Skeletal muscle satellite cell (primary cell): Measurements from ENCODE around the gene ERVH48-1.
"Not testable (repeated sequence)": the region's sequence is repeated elsewhere in the genome, so short reads cannot be mapped to it uniquely, and the experiment has no call there.

Experiments used
- H3K27me3 ChIP-seq: 2 replicates; pipeline ENCODE4 v1.7.0; 2013; ENCODE audit warnings: low read length; ENCODE audit not compliant: control insufficient read depth, insufficient read depth
- H3K36me3 ChIP-seq: 2 replicates; pipeline ENCODE4 v1.7.0; 2013; ENCODE audit warnings: mild to moderate bottlenecking, control low read depth, low read length; ENCODE audit not compliant: insufficient read depth
- H3K4me1 ChIP-seq: 2 replicates; pipeline ENCODE4 v1.7.0; 2013; ENCODE audit warnings: low read length; ENCODE audit not compliant: control insufficient read depth, insufficient read depth
- H3K4me2 ChIP-seq: 2 replicates; pipeline ENCODE4 v1.7.0; 2013; ENCODE audit warnings: mild to moderate bottlenecking, low read length
- H3K4me3 ChIP-seq: 2 replicates; pipeline ENCODE4 v1.7.0; 2013; ENCODE audit warnings: low read length
- H3K9ac ChIP-seq: 2 replicates; pipeline ENCODE4 v1.7.0; 2013; ENCODE audit warnings: mild to moderate bottlenecking, low read depth, low read length, moderate library complexity
- H3K9me3 ChIP-seq: replicated peaks from 2 replicates; pipeline ENCODE4 v1.7.0; 2013; ENCODE audit warnings: mild to moderate bottlenecking, control low read depth, low read length

The ERVH48-1 gene

DNA sequence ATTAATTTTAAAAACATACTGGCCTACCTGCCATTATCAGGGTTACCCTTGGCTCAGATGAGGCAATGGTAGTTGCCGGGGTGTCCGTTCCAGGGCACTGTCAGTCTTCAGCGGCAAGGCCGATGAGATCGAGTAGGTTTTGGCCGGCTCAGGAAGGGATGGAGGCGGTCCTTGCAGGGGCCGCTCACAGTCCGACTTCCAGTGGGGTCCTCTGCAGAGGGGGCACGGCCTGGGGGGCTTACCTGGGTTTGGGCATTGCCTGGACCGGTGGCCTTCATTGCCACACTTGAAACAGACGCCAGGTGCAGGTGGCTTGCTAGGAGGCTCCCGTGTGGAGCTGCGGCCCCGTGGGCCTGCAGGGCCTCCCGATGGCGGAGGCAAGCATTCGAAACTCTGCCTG, 2.5 kb downstream of the ERVH48-1 start:
- no peak overlapping the region for H3K9ac ChIP-seq
- no peak overlapping the region for H3K4me2 ChIP-seq
- peaks cover 9% of the 10 kb centered on the region for H3K4me1 ChIP-seq
- H3K9me3 ChIP-seq = no peaks in the 10 kb centered on the region
- H3K36me3 ChIP-seq = no peaks in the 10 kb centered on the region
- no peaks in the 10 kb centered on the region for H3K27me3 ChIP-seq
- H3K4me3 ChIP-seq = no peak overlapping the region

DNA sequence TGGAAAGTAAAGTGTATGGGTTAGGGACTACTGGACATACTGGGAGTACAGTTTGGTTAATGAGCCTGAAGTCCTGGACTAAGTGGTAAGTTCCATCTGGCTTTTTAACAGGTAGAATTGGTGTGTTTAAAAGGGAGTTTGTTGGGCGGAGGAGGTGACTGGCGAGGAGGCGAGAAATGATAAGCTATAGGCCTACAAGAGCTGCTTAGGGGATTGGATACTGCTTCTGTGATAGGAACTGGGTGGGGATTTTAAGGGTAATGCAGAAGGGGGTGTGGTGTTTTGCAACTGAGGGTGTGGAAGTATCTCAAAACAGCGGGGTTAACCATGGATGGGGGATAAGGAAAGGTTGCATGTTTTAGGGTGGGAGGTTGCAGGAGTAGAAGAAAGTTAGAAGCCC, 3.5 kb downstream of the ERVH48-1 start:
- Histone ChIP-seq H3K4me1 (peaks cover 9% of the 10 kb centered on the region), H3K36me3 (no peaks in the 10 kb centered on the region), H3K9ac (no peak overlapping the region)

DNA sequence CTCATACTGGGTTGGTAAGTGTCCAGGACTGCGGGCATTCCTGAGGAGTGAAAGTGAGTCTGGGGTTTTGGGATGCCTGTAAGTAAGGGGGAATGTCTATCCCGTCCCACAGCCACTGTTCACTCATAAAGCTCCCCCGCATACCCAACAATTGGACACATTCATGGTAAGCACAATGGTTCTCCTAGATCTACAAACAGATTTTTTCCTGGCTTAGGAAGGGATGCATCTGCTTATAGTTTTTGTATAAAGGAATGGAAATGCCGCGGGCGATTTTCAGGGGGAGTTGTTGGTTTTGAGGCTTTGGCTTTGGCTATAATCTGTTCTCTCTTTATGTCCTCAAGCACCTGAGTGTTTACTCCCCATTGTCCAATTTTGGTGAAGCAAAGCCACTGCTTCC, 7.1 kb downstream of the ERVH48-1 start:
- Histone ChIP-seq H3K4me2 (no peak overlapping the region), H3K9me3 (no peaks in the 10 kb centered on the region), H3K4me3 (no peak overlapping the region), H3K4me1 (peaks cover 3% of the 10 kb centered on the region), H3K27me3 (no peaks in the 10 kb centered on the region), H3K36me3 (no peaks in the 10 kb centered on the region), H3K9ac (no peak overlapping the region)

More for the DNA sequence above, 3.5 kb downstream of the ERVH48-1 start:
- Histone ChIP-seq H3K9me3 (no peaks in the 10 kb centered on the region), H3K4me3 (no peak overlapping the region), H3K4me2 (no peak overlapping the region), H3K27me3 (no peaks in the 10 kb centered on the region)

DNA sequence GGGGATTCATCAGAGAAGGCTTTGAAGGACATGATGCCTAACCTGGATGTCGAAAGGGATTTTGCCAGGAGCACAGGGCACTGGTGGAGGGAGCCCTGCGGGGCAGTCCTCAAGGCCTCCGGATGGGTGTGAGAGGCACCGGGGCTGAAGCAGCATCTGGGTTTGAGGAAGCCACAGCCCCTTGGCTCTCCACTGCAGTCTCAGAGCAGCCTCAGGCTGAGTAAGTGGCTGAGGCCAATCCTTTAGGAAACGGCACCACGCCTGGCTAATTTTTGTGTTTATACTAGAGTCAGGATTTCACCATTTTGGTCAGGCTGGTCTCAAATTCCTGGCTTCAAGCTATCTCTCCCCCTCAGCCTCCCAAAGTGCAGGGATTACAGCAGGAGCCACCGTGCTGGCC, 12.0 kb downstream of the ERVH48-1 start:
- H3K9me3 ChIP-seq = no peaks in the 10 kb centered on the region
- peaks cover 27% of the 10 kb centered on the region for H3K36me3 ChIP-seq
- peaks cover 3% of the 10 kb centered on the region for H3K4me1 ChIP-seq
- H3K9ac ChIP-seq = no peak overlapping the region
- no peak overlapping the region for H3K4me2 ChIP-seq
- no peaks in the 10 kb centered on the region for H3K27me3 ChIP-seq
- no peak overlapping the region for H3K4me3 ChIP-seq

DNA sequence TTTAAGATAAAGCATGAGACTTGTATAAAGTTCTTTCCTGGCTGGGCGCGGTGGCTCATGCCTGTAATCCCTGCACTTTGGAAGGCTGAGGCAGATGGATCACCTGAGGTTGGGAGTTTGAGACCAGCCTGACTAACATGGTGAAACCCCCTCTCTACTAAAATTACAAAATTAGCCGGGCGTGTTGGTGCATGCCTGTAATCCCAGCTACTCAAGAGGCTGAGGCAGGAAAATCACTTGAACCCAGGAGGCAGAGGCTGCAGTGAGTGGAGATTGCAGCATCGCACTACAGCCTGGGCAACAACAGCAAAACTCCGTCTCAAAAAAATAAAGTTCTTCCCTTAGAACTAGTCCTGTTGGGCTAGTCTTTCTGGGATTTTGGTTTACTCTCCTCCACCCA, 13.5 kb downstream of the ERVH48-1 start:
- peaks cover 38% of the 10 kb centered on the region for H3K36me3 ChIP-seq
- not testable (repeated sequence) for H3K4me1 ChIP-seq, H3K27me3 ChIP-seq, H3K9me3 ChIP-seq, H3K4me3 ChIP-seq, H3K4me2 ChIP-seq, H3K9ac ChIP-seq

DNA sequence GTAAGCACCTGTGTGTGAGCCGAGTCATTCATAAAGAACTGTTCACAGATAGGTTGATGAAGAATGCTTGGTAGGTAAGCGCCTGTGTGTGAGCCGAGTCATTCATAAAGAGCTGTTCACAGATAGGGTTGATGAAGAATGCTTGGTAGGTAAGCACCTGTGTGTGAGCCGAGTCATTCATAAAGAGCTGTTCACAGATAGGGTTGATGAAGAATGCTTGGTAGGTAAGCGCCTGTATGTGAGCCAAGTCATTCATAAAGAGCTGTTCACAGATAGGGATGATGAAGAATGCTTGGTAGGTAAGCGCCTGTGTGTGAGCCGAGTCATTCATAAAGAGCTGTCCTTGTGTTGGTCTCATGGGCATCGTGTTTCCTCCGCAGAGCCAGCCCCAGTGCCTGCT, 16.9 kb downstream of the ERVH48-1 start:
- H3K9me3 ChIP-seq, H3K4me1 ChIP-seq, H3K9ac ChIP-seq, H3K4me3 ChIP-seq, H3K4me2 ChIP-seq, H3K27me3 ChIP-seq: not testable (repeated sequence)
- H3K36me3 ChIP-seq = peaks cover 66% of the 10 kb centered on the region

DNA sequence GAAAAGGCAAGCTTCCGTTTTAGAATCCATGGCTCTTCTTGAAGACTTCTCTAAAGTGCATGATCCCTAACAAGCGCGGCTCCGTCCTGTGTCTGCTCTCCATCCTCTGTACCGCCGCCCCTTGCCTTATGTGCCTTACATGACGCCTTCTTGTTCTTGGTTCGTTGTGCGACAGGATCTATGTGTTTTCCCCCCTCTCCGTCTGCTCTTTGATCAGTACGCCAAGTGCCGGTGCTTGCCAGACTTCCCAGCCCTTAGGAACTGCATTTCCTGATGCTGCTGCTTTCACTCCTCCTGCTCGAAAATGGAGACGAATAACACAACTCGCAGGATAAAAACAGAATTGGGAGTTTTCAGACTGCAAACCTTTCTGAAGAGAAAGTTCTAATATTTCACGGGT, 19.2 kb downstream of the ERVH48-1 start:
- peaks cover 63% of the 10 kb centered on the region for H3K36me3 ChIP-seq

DNA sequence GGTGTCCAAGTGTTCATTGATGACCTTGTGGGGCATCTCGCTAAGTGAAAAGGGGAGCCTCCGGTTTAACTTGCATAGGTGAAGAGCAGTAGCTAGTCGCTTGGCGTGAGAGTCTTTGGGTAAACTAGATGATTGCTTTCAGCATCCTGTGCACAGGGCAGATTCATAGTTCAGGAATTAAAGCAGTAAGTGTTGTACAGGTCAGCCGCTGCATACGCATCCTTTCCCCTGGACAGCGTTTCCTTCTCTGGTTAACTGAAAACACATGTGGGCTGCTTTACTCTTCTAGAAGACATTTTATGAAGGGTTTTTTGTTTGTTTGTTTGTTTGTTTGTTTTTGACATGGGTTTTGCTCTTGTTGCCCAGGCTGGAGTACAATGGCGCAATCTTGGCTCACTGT, 20.2 kb downstream of the ERVH48-1 start:
- Histone ChIP-seq H3K9me3 (no peaks in the 10 kb centered on the region), H3K4me2 (no peak overlapping the region), H3K9ac (no peak overlapping the region), H3K4me1 (no peaks in the 10 kb centered on the region), H3K27me3 (no peaks in the 10 kb centered on the region), H3K4me3 (no peak overlapping the region), H3K36me3 (peaks cover 68% of the 10 kb centered on the region)

More for the DNA sequence above, 19.2 kb downstream of the ERVH48-1 start:
- H3K9ac ChIP-seq = no peak overlapping the region
- no peaks in the 10 kb centered on the region for H3K27me3 ChIP-seq
- H3K9me3 ChIP-seq = no peaks in the 10 kb centered on the region
- H3K4me1 ChIP-seq = no peaks in the 10 kb centered on the region
- H3K4me2 ChIP-seq = no peak overlapping the region
- no peak overlapping the region for H3K4me3 ChIP-seq

DNA sequence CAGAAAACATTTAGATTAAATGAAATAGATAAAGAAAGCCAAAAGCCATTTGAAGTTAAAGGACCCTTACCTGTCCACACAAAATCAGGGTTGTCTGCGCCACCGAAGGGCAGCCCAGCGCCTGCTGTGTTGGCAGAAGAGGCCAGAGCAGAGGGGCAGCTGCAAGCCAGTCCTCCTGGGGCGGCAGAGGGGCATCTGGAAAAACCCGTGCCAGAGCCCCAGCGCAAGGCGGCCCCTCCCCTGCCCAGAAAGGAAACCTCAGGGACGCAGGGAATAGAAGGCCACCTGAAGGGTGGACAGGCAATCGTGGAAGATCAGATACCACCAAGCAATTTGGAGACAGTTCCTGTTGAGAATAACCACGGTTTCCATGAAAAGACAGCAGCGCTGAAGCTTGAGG, 21.6 kb downstream of the ERVH48-1 start:
- H3K4me2 ChIP-seq = no peak overlapping the region
- no peak overlapping the region for H3K4me3 ChIP-seq
- H3K27me3 ChIP-seq = no peaks in the 10 kb centered on the region
- H3K9ac ChIP-seq = no peak overlapping the region
- H3K9me3 ChIP-seq = no peaks in the 10 kb centered on the region
- no peaks in the 10 kb centered on the region for H3K4me1 ChIP-seq
- peaks cover 64% of the 10 kb centered on the region for H3K36me3 ChIP-seq

DNA sequence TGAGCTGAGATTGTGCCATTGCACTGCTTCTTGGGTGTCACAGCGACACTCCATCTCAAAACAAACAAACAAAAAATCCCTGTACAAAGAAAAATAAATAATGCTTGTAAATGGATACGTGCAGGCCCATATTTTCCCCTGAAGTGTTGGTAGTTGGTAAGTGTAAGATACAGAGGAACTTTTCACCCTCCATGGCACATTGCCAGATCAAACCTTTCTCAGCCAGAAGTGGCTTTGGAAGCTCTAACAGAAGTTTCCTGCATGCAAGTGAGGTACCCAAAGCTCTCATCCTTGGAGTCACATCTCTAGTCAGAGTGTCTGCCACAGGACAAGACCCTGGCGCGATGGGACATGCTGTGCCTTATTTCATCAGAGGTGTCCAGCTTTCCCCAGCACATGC, 25.0 kb downstream of the ERVH48-1 start:
- Histone ChIP-seq H3K4me2 (no peak overlapping the region), H3K36me3 (peaks cover 53% of the 10 kb centered on the region)

DNA sequence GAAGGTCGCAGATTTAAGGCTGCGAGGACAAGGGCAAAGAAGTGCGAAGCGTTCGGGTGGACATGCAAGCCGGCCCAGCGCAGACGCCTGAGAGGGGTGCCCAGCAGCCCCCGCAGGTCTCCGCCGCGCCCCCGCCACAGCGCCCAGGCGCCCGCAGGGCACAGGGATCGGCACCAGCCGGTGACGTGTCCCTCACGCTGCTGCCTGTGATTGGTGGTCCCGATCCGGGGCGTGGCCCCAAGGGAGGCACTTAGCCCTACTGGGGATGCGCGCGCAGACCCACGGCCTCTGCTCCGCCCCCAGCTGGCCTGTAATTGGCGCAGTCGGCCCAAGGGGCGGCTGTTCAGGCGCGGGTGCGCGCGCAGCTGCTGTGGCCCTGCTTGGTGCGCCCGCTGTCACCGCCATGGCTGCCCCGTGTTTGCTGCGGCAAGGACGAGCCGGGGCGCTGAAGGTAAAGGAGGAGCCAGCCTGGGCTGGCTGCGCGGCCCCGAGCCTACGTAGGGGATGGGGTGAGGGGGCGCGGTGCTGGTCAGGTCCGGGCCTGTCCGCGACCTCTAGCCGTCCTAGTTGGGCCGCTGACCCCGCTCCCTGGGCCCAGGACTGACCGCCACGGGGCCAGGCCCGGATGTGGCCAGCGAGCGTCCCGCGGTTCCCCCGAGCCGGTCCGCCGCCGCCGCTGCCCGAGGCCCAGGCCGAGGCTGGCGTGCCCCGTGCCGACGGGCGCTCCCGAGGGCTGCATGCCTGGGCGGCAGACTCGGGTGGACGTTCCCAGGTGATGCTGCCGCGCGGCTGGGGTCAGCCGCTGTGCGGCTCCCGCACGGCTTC, 32.3 kb downstream of the ERVH48-1 start, which contains the start of gene NDUFV3:
Gene NDUFV3, plus strand, starts transcription at position 379 of the 825 bp plus-strand sequence. Its CDS starts 25 bp downstream, at position 404.
- Histone ChIP-seq H3K4me1 (peaks cover 7% of the 10 kb centered on the region), H3K4me3 (peak within 1 kb of the TSS; percentile 97), H3K27me3 (no peaks in the 10 kb centered on the region), H3K36me3 (peaks cover 10% of the 10 kb centered on the region), H3K9me3 (no peaks in the 10 kb centered on the region), H3K4me2 (peak within 1 kb of the TSS; percentile 85), H3K9ac (peak within 1 kb of the TSS; percentile 92)

More for the DNA sequence above, 25.0 kb downstream of the ERVH48-1 start:
- Histone ChIP-seq H3K4me1 (no peaks in the 10 kb centered on the region), H3K9ac (no peak overlapping the region), H3K4me3 (no peak overlapping the region), H3K27me3 (no peaks in the 10 kb centered on the region), H3K9me3 (no peaks in the 10 kb centered on the region)

DNA sequence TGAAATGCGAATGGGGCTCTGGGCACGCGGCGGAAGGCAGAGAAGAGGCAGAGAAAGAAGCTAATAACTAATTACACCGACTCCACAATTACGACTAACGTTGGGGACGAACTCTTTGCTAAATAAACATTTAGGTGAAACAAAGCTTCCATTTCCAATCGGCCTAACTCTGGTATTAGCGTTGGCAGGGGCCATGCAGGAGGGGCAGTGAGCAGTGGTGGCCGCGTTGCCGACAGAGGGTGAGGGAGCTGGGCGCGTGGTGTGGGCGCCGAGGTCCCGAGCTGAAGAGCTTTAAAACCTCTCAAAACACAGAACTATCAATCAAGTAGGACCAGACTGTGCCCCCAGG, 32.9 kb downstream of the ERVH48-1 start:
- Histone ChIP-seq H3K4me3 (peak overlapping the region; percentile 97), H3K9me3 (no peaks in the 10 kb centered on the region), H3K27me3 (no peaks in the 10 kb centered on the region), H3K36me3 (peaks cover 6% of the 10 kb centered on the region), H3K9ac (peak overlapping the region; percentile 82), H3K4me2 (peak overlapping the region; percentile 85), H3K4me1 (peaks cover 7% of the 10 kb centered on the region)
